Testis (tissue), 3 donors: ENCODE data around the gene STARD3. TPM values are rescaled to one million over a fixed set of nuclear protein-coding genes. Genes with fewer than 3 reads are reported as not detected.
A peak's percentile ranks its signal among the peaks of the same experiment; 100 is the strongest.

Source experiments
- DNase-seq: peaks from one replicate; pipeline ENCODE4 v3.0.0-alpha.2; 2019
- H3K27ac ChIP-seq, 2 donors: fragments of 200-600 bp; sonication (generic); one replicate each; pipeline ENCODE4 v1.5.1; 2019
- H3K27me3 ChIP-seq: fragments of 200-600 bp; sonication (generic); one replicate; pipeline ENCODE4 v1.5.1; 2019
- H3K36me3 ChIP-seq: fragments of 200-600 bp; sonication (generic); one replicate; pipeline ENCODE4 v1.5.1; 2017; ENCODE audit warnings: low read depth; ENCODE audit errors: missing control alignments
- H3K4me1 ChIP-seq: fragments of 200-600 bp; sonication (generic); one replicate; pipeline ENCODE4 v1.5.1; 2019
- H3K4me3 ChIP-seq, 2 donors: fragments of 200-600 bp; sonication (generic); one replicate each; pipeline ENCODE4 v1.5.1; 2017 to 2019
- H3K9me3 ChIP-seq: fragments of 200-600 bp; sonication (generic); one replicate; pipeline ENCODE4 v1.5.1; 2017
- POLR2A ChIP-seq: fragments of 450-650 bp; IDR thresholded peaks from one replicate; pipeline ENCODE4 v1.6.1; 2017; ENCODE audit warnings: antibody characterized with exemption, mild to moderate bottlenecking, moderate library complexity
- WGBS, 2 donors: methylation state at CpG; one replicate each; pipeline ENCODE4 v1.1.5; 2018; 5-methylcytosine and 5-hydroxymethylcytosine counted together
- intact Hi-C: fragments of 100-400 bp; cut with DNase I; formaldehyde crosslinking; loops from one replicate; pipeline ENCODE4 v1.15.1; 2023; ENCODE audit warnings: low total_unique reads
- polyA plus RNA-seq: library from polyadenylated mRNA; stranded (reverse); fragments of 350-450 nt; fragmentation: Illumina TruSeq; extraction: RNeasy Lipid Tissue Mini Kit (QIAGEN cat#74804); gene quantifications from one replicate; pipeline ENCODE4 v1.2.3, GENCODE V29; 2014; ENCODE audit warnings: low read depth, low replicate concordance; ENCODE audit not compliant: insufficient read depth
- total RNA-seq, 2 donors: library from RNA; depleted of rRNA; stranded (reverse); fragments of >200 nt; gene quantifications; one replicate each; pipeline ENCODE4 v1.2.3, GENCODE V29; 2016
- TF ChIP-seq, protein P1 (sequence below), 3 experiments: fragments of 450-650 bp in 2 of 3; fragments of 200-600 bp in 1 of 3; sonication (generic) in 1 of 3; IDR thresholded peaks; one replicate each; pipeline ENCODE4 v1.5.1; 2016 to 2019; ENCODE audit warnings: antibody characterized with exemption in 3 of 3, mild to moderate bottlenecking in 2 of 3, moderate library complexity in 1 of 3

The STARD3 gene
- total and polyA plus RNA-seq, 3 donors from 2014 or later = 102 to 352 (median 265) TPM

DNA sequence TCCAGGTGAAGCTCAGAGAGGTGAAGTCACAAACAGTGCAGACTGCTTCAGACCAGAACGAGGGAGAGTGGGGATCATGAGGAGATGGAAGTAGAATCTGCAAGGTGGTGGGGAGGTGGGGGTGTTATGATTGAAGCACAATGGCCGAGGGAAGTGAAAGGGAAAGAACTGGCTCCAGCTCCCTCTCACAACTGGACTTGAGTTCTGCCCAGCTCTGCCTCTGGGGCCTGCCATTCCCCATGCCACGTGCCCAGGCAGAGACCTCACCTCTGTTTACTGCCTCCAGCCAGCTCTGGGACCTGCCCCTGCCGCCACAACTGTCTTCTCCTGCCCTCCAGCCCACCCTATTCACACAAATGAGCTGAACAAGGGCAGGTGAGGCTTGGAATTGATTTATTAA, 33.8 kb downstream of the STARD3 start:
- 66 to 67% methylated on average over 4 of the region's 4 CpGs for WGBS, 2 donors
- no peaks in the 10 kb centered on the region for H3K36me3 ChIP-seq
- H3K27ac ChIP-seq = no peak overlapping the region
- no peaks in the 10 kb centered on the region for H3K9me3 ChIP-seq
- no peak overlapping the region for H3K4me3 ChIP-seq
- no peak for TF ChIP-seq POLR2A
- TF ChIP-seq, protein P1, sequence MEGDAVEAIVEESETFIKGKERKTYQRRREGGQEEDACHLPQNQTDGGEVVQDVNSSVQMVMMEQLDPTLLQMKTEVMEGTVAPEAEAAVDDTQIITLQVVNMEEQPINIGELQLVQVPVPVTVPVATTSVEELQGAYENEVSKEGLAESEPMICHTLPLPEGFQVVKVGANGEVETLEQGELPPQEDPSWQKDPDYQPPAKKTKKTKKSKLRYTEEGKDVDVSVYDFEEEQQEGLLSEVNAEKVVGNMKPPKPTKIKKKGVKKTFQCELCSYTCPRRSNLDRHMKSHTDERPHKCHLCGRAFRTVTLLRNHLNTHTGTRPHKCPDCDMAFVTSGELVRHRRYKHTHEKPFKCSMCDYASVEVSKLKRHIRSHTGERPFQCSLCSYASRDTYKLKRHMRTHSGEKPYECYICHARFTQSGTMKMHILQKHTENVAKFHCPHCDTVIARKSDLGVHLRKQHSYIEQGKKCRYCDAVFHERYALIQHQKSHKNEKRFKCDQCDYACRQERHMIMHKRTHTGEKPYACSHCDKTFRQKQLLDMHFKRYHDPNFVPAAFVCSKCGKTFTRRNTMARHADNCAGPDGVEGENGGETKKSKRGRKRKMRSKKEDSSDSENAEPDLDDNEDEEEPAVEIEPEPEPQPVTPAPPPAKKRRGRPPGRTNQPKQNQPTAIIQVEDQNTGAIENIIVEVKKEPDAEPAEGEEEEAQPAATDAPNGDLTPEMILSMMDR (IDR thresholded peaks at IDR 0.05) = no peak
- no peak for DNase-seq
- intact Hi-C loops = no loop called here
- no peaks in the 10 kb centered on the region for H3K27me3 ChIP-seq
- peaks cover 18% of the 10 kb centered on the region for H3K4me1 ChIP-seq

DNA sequence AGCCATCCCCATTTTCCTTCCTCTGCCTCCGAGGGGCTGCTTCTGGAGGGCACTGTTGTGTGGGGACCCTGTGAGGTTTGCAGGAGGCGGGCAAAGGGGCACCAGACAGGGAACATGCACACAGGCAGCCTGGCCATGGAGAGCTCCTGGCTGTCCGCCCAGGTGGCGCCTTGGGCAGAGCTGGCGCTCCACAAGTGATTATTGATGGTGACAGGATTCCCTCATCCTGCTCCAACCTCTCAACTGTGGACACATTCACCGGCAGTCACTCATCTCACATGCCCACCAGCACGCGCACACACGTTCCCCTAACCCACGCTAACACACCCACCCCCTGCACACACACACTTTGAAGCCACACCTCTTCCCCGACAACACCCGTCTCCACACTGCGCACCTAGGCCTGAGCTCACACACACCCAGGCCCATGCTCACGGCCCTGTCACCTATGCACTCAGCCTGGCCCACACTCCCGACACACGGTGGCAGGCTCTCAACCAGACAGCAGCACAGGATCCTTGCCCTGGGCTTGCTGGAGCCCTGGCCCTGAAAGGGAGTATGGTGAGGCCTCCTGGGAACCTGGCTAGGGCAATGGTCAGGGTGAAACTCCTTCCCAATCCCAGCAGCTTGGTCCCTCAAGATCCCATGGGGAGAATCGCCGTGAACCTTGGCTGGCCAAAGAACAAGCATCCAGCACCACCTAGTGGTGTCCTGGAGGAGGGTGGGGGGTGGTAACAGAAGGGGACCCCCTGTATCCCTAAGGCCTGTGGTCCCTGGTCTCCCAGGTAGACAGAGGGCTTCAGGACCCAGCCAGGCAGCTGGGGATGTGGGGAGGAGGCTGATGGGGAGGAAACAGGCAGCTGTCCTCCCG, 34.9 kb downstream of the STARD3 start:
- Histone ChIP-seq H3K9me3 (no peaks in the 10 kb centered on the region), H3K36me3 (no peaks in the 10 kb centered on the region), H3K27ac (no peak overlapping the region), H3K27me3 (no peaks in the 10 kb centered on the region), H3K4me1 (peaks cover 12% of the 10 kb centered on the region), H3K4me3 (no peak overlapping the region)
- TF ChIP-seq, protein P1 (IDR thresholded peaks at IDR 0.05) = peak; percentile 29 to 60 (median 41)
- no peak for TF ChIP-seq POLR2A
- 60 to 79% methylated on average over 8 to 19 of the region's 19 CpGs for WGBS, 2 donors
- peak; percentile 57 for DNase-seq
- intact Hi-C loops = no loop called here

DNA sequence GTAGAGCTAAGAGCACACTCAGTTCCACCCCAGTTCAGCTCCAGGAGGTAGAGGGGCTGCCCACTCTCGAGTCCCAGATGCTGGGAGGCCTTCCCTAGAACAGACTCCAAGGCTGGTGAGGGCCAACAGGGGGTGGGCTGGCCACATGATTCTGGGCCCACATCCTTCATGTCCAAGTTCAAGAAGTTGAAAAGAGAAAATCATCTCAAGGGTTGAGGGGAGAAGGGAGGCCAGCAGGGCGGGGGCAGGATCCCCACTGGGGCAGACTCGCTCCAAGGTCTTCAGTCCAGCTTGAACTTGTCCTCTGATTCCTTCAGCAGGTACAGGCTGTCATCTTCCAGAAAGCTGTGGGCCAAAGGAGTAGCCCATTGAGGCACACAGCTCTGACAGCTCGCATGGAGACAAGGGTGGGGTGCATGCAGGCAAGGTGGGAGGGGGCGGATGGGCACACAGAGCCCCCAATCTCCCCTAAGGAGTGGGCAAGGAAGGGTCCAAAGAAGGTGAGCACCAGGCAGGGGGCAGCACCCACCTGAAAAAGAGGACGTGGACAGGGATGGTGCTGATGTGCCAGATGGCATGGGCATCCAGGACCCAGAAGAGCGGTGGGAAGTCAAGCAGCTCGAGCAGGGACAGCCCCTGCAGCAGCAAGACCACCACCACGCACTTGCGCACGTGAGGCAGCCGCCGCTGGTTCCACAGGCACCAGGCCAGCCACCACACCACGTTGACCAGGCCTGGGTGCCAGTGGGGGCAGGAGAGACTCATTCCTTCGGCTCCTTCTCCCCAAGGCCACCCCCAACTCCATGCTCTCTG, 35.8 kb downstream of the STARD3 start:
- WGBS, 2 donors = 82 to 90% methylated on average over 11 to 15 of the region's 15 CpGs
- TF ChIP-seq, protein P1 (IDR thresholded peaks at IDR 0.05) = no peak
- no peak for TF ChIP-seq POLR2A
- peaks cover 4% of the 10 kb centered on the region for H3K4me1 ChIP-seq
- DNase-seq = no peak
- H3K36me3 ChIP-seq = no peaks in the 10 kb centered on the region
- no peak overlapping the region for H3K4me3 ChIP-seq
- H3K27ac ChIP-seq = no peak overlapping the region
- no peaks in the 10 kb centered on the region for H3K9me3 ChIP-seq
- intact Hi-C loops = no loop called here
- no peaks in the 10 kb centered on the region for H3K27me3 ChIP-seq

DNA sequence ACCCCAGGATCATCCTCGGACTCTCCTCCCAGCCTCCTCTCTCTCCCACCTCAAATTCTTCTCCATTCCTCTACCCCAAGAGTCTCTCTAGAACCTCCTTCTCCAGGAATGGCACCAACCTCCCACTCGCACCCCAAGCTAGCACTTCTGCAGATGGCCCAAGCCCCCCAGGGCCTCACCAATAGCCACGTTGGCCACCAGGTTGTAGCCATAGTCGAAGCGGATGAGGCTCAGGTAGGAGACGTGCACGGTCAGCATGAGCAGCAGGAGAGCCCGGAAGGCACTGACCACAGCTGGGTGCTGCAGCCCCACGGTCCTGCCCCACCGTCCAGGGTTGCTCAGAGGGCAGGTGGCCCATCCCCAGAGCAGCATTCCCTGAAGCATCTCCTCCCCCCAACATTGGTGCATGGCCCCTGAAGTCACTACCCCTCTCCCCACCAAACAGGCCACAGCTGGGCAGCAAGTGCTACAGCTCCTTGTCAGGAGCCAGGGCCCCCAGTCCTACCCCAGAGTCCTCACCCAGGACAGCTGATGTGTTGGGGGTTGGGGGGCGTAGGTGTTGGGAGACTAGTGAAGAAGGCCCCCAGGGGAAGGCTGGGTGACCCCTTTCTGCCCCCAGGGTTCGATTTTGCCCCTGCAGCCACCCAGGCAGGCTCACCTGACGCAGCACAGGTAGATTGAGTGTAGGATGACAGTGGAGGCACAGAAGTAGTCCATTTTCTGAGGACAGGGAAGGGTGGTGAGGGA, 36.6 kb downstream of the STARD3 start:
- no peak for DNase-seq
- no peaks in the 10 kb centered on the region for H3K9me3 ChIP-seq
- H3K4me3 ChIP-seq = no peak overlapping the region
- WGBS, 2 donors = 77 to 82% methylated on average over 5 to 13 of the region's 13 CpGs
- H3K4me1 ChIP-seq = no peaks in the 10 kb centered on the region
- no peaks in the 10 kb centered on the region for H3K27me3 ChIP-seq
- no peak for TF ChIP-seq POLR2A
- TF ChIP-seq, protein P1 (IDR thresholded peaks at IDR 0.05) = no peak
- intact Hi-C loops = no loop called here
- H3K36me3 ChIP-seq = no peaks in the 10 kb centered on the region
- H3K27ac ChIP-seq = no peak overlapping the region
